ENCODE data around the gene AHRR.
"Not testable (repeated sequence)": the region's sequence is repeated elsewhere in the genome, so short reads cannot be mapped to it uniquely, and the experiment has no call there.

AHRR gene

GRCh38 chr5:395921-396530, 74.5 kb downstream of the AHRR start:
- no peak for DNase-seq (ENCODE audit: low read depth in 2 of 2)

- no peak for DNase-seq (ENCODE audit: low read depth in 2 of 2)
Measured at GRCh38 chr5:396531-396961, 75.0 kb downstream of the AHRR start.

- not testable (repeated sequence) for DNase-seq (ENCODE audit: low read depth in 2 of 2)
Measured at GRCh38 chr5:398141-398474, 76.6 kb downstream of the AHRR start.

GRCh38 chr5:398475-399295, 77.2 kb downstream of the AHRR start:
- DNase-seq (ENCODE audit: low read depth in 2 of 2): no peak

- peak; percentile 65 to 74 for DNase-seq (ENCODE audit: low read depth in 2 of 2)
Measured at GRCh38 chr5:399296-400281, 78.1 kb downstream of the AHRR start.

- DNase-seq (ENCODE audit: low read depth in 2 of 2): no peak
Measured at GRCh38 chr5:400282-401145, 79.0 kb downstream of the AHRR start.

GRCh38 chr5:401146-402034, 79.9 kb downstream of the AHRR start:
- no peak for DNase-seq (ENCODE audit: low read depth in 2 of 2)

GRCh38 chr5:402219-402614, 80.7 kb downstream of the AHRR start:
- DNase-seq (ENCODE audit: low read depth in 2 of 2): not testable (repeated sequence)

GRCh38 chr5:402615-403359, 81.3 kb downstream of the AHRR start:
- DNase-seq (ENCODE audit: low read depth in 2 of 2): no peak

GRCh38 chr5:403995-404394, 82.5 kb downstream of the AHRR start:
- DNase-seq (ENCODE audit: low read depth in 2 of 2): no peak

GRCh38 chr5:404666-405241, 83.2 kb downstream of the AHRR start:
- no peak for DNase-seq (ENCODE audit: low read depth in 2 of 2)

- DNase-seq (ENCODE audit: low read depth in 2 of 2): no peak
Measured at GRCh38 chr5:405421-405820, 83.9 kb downstream of the AHRR start.

GRCh38 chr5:406041-406440, 84.5 kb downstream of the AHRR start:
- DNase-seq (ENCODE audit: low read depth in 2 of 2): no peak

GRCh38 chr5:407051-407450, 85.5 kb downstream of the AHRR start:
- no peak for DNase-seq (ENCODE audit: low read depth in 2 of 2)

- no peak for DNase-seq (ENCODE audit: low read depth in 2 of 2)
Measured at GRCh38 chr5:407801-408268, 86.3 kb downstream of the AHRR start.

- no peak for DNase-seq (ENCODE audit: low read depth in 2 of 2)
Measured at GRCh38 chr5:410911-411517, 89.5 kb downstream of the AHRR start.

GRCh38 chr5:411728-412127, 90.2 kb downstream of the AHRR start:
- DNase-seq (ENCODE audit: low read depth in 2 of 2): peak; percentile 50 to 55
